ENCODE data around the gene CCDC85B. TPM values are rescaled to one million over a fixed set of nuclear protein-coding genes. Genes with fewer than 3 reads are reported as not detected.

CCDC85B gene
- total and polyA plus RNA-seq, 2 of the 13 experiments (the other 11 are each of a cell fraction or from before 2014, with no cell fraction given), result 8.2 to 19.5 TPM

GRCh38 chr11:65852508-65853245 is 37.8 kb upstream of the CCDC85B start:
- no peak overlapping the region for H3K9ac ChIP-seq (ENCODE audit: insufficient read depth, low read depth, low read length)
- no peak overlapping the region for H3K4me2 ChIP-seq (ENCODE audit: low read depth, low read length)
- H3K27me3 ChIP-seq (ENCODE audit: control insufficient read depth in 1 of 2, insufficient read depth in 2 of 2, low read length in 2 of 2), result no peaks in the 10 kb centered on the region
- ChIA-PET CTCF (ENCODE audit: low intra/inter-chr PET ratio, low total read pairs) (no interaction called here), POLR2A (interaction anchor here (0.9 to 2.6 kb wide), 3 partner anchors 10 to 37 kb away, joined by 4 to 8 read pairs (median 4); partner anchors contain the start of gene CCDC85B)
- peaks cover 14 to 34% of the 10 kb centered on the region in 2 experiments for H3K36me3 ChIP-seq (replicated peaks in 1 of 2; ENCODE audit: control insufficient read depth in 1 of 2, insufficient read depth in 2 of 2, low read length in 2 of 2)
- H3K79me2 ChIP-seq (ENCODE audit: insufficient read depth, low read length), result peaks cover 21% of the 10 kb centered on the region
- no peak for TF ChIP-seq ZNF562 (CRISPR knock-in tag; IDR thresholded peaks at IDR 0.05; ENCODE audit: borderline replicate concordance)
- peak; percentile 25 for TF ChIP-seq HNRNPK (IDR thresholded peaks at IDR 0.05; ENCODE audit: low read depth, low read length, poor library complexity, severe bottlenecking)
- no peak for TF ChIP-seq ETV6 (CRISPR knock-in tag; conservative IDR thresholded peaks at IDR 0.05)
- TF ChIP-seq KLF6 (CRISPR knock-in tag; IDR thresholded peaks at IDR 0.05), result no peak
- TF ChIP-seq POLR2G (IDR thresholded peaks at IDR 0.05; ENCODE audit: low read depth, low read length), result peak; percentile 2; the same call in 1 of the 2 replicates
- TF ChIP-seq SSRP1 (CRISPR knock-in tag; IDR thresholded peaks at IDR 0.05), result no peak
- TF ChIP-seq ZFY (CRISPR knock-in tag; IDR thresholded peaks at IDR 0.05), result peak; percentile 21; the same call in 1 of the 2 replicates
- no peak for TF ChIP-seq HMGA1 (CRISPR knock-in tag; conservative IDR thresholded peaks at IDR 0.05)
- TF ChIP-seq AGO2 (optimal IDR thresholded peaks at IDR 0.05; ENCODE audit: low read depth, low read length), result peak; percentile 98
- no peak for TF ChIP-seq ZNF616 (CRISPR knock-in tag; IDR thresholded peaks at IDR 0.05; ENCODE audit: low read depth)
- peak; percentile 37; the same call in 1 of the 2 replicates for TF ChIP-seq ZC3H13 (CRISPR knock-in tag; IDR thresholded peaks at IDR 0.05)
- no peak for TF ChIP-seq TMF1 (CRISPR knock-in tag; IDR thresholded peaks at IDR 0.05; ENCODE audit: low read depth)
- TF ChIP-seq POLR2AphosphoS2 (IDR thresholded peaks at IDR 0.05; ENCODE audit: low read depth, low read length), result peak; percentile 45; the same call in 1 of the 2 replicates
- TF ChIP-seq HNRNPLL (IDR thresholded peaks at IDR 0.05; ENCODE audit: low read depth, low read length, poor library complexity, severe bottlenecking), result peak; percentile 23
- no peak for TF ChIP-seq HHEX (CRISPR knock-in tag; IDR thresholded peaks at IDR 0.05)
- peak; percentile 86 for TF ChIP-seq RBM22 (optimal IDR thresholded peaks at IDR 0.05; ENCODE audit: low read length)
- TF ChIP-seq STAT5B (CRISPR knock-in tag; IDR thresholded peaks at IDR 0.05), result no peak
- TF ChIP-seq PHB2 (IDR thresholded peaks at IDR 0.05; ENCODE audit: partially characterized antibody), result no peak
- TF ChIP-seq TFDP1 (CRISPR knock-in tag; IDR thresholded peaks at IDR 0.05; ENCODE audit: borderline replicate concordance), result no peak
- TF ChIP-seq PAF1 (CRISPR knock-in tag; IDR thresholded peaks at IDR 0.05), result peak; percentile 32
- TF ChIP-seq RBFOX2 (IDR thresholded peaks at IDR 0.05; ENCODE audit: low read depth, low read length), result peak; percentile 81
- TF ChIP-seq ZNF768 (CRISPR knock-in tag; IDR thresholded peaks at IDR 0.05), result peak; percentile 18; the same call in 1 of the 2 replicates
- TF ChIP-seq ZNF124 (CRISPR knock-in tag; IDR thresholded peaks at IDR 0.05), result no peak
- TF ChIP-seq SMC3 (IDR thresholded peaks at IDR 0.05; ENCODE audit: low read length), result no peak
- no peak for TF ChIP-seq ASH2L (IDR thresholded peaks at IDR 0.05; ENCODE audit: insufficient read length, low read depth, low read length)
- no peak for TF ChIP-seq ZSCAN30 (CRISPR knock-in tag; IDR thresholded peaks at IDR 0.05)
- BruUV-seq (replicated peaks), result no TSS peak
- no peak for DNase-seq (ENCODE audit: low spot score)
- H3K4me1 ChIP-seq (ENCODE audit: insufficient read depth, low read length), result peaks cover 71% of the 10 kb centered on the region
- 0 out of 2 replicates have a peak, but pooled peaks cover 4% of the 10 kb centered on the region for H3K9me3 ChIP-seq (ENCODE audit: low read length)
- peaks cover 50% of the 10 kb centered on the region for H4K20me1 ChIP-seq (ENCODE audit: insufficient read depth, low read length)
- 94% methylated on average over 18 of the region's 33 CpGs for WGBS (ENCODE audit: low lambda C conversion rate)
- no peak overlapping the region for H3K4me3 ChIP-seq (replicated peaks in 1 of 3; ENCODE audit: insufficient read depth in 1 of 3, low read depth in 2 of 3, low read length in 3 of 3)
- intact Hi-C loops (cut with micrococcal nuclease; ENCODE audit: unreplicated experiment), result no loop called here
- no peak overlapping the region for H3K27ac ChIP-seq (ENCODE audit: extremely low read length, insufficient read depth, low read length)
- no peak overlapping the region for H2AFZ ChIP-seq (ENCODE audit: low read length)
- ATAC-seq, result no peak
- in situ Hi-C loops (cut with HindIII; ENCODE audit: extremely low pct_ligation_motif_present, low pct_unique_long_range_greater_than_20kb), result loop anchor here (10.0 kb wide), 1 partner anchor 298 kb away; the partner anchor contains the start of gene LTBP3
- no peak for FAIRE-seq

All from HepG2 (cell line).